Raji (cell line): Measurements from ENCODE around the gene HIRA.

ENCODE experiments used
- POLR2A ChIP-seq: IDR thresholded peaks from 2 replicates; pipeline ENCODE4 v1.6.1; 2011; ENCODE audit warnings: low read depth, low read length, control low read depth; ENCODE audit not compliant: insufficient read depth

The HIRA gene

GRCh38 chr22:19351604-19352003 is 79.9 kb downstream of the HIRA start:
- no peak for TF ChIP-seq POLR2A

DNA sequence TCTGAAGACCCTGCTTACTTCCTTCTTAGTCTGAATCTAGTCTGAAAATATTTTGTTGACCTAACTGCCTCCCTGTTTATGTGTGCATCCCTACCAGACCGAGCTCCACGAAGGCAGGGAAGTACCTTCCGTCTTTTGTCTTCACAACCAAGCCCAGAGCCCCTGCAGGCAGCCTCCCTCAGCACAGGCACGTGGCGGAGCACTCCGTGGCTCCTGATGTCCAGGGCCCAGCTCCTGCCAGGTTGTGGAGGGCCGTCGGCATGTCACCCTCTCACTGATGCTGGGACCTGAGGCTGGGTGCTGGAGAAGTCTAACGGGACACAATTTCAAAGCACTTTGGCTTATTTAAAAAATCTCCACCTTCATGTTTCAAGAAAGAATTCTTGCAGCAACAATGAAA is 80.6 kb downstream of the HIRA start:
- no peak for TF ChIP-seq POLR2A

- no peak for TF ChIP-seq POLR2A
Measured at GRCh38 chr22:19350476-19350859, 81.1 kb downstream of the HIRA start.

- no peak for TF ChIP-seq POLR2A
Measured at GRCh38 chr22:19349778-19350475, 81.6 kb downstream of the HIRA start.

DNA sequence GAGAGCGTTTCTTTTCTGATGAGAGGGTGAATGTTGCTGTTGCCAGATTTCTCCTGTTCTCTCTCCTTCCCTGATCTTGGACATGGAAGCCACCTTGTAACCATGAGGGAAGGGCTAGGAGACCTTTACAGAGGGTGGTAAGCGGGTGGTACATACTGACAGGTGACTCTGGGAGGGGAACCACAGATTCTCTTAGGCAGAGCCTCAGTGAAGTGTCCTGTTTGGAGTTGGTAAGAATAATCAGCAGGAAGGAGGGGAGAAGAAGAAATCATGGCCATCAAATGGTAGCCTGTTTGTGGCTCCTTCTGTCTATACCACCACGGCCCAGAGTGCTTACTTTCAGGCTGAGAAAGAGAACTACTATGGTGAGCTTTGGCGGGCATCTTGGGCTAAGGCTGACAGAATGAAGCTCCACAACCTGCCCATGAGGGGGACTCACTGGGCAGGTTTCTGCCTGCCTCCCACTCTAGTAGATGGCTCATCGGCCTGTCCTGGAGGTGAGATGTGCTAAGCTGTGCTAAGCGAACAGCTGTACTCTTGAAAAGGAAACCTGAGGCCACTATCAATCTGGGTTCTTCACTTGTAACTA is 84.8 kb downstream of the HIRA start:
- no peak for TF ChIP-seq POLR2A

DNA sequence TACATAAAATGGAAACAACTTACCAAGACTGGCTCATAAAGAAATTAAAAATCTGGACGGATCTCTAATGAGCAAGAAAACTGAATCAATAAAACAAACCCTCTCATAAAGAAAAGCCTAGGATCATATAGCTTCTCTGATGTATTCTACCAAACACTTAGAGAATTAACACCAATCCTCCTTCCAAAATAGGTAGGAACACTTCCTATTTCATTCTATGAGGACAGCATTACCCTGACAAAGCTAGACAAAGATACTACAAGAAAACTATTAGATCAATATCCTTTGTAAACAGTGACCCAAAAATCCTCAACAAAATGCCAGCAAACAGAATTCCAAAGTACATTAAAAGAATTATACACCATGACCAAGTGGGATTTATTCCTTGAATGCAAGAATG is 87.1 kb downstream of the HIRA start:
- no peak for TF ChIP-seq POLR2A

- no peak for TF ChIP-seq POLR2A
Measured at GRCh38 chr22:19343470-19343869, 88.1 kb downstream of the HIRA start.

DNA sequence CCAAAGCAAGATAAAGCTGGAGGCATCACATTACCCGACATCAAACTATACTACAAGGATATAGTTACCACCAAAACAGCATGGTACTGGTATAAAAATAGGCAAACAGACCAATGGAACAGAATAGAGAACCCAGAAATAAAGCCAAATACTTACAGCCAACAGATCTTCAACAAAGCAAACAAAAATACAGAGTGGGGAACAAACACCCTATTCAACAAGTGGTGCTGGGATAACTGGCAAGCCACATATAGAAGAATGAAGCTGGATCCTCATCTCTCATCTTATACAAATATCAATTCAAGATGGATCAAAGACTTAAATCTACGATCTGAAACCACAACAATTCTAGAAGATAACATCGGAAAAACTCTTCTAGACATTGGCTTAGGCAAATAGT is 90.0 kb downstream of the HIRA start:
- TF ChIP-seq POLR2A = no peak

GRCh38 chr22:19337137-19337536 is 94.4 kb downstream of the HIRA start:
- no peak for TF ChIP-seq POLR2A

DNA sequence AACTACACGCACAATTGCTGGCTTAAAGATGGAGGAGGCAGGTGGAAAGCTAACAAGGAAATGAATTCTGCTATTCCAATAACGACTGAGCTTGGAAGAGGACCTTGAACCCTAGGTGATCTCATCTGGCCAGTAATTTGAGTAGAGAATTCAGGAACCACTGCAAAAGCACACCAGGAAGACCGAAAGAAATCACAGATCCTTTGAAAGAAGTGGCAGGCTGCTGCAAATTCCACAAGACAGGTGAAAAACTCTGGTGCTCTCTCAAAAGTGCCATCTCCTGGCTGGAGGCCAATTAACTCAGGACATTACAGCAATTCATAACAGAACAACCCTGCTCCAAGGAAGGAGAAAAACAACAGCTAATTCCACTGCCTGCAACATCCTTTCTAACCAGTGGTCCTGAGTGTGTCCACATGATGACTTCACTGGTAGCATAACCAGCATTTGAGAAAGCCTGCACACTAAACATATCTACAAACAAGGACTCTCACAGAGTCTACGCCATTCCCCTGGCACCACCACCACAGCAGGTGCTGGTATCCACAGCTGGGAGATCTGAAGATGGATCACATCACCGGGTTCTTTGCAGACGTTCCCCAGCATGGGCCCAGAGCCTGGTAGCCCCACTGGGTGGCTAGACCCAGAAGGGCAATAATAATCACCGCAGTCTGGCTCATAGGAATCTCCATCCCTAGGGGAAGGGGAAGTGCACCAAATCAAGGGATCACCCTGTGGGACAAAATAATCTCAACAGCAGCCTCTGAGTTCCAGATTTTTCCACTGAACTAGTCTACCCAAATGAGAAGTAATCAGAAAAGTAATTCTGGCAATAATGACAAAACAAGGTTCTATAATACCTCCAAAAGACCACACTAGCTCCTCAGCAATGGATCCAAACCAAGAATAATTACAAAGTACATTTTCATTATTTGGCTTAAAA is 95.1 kb downstream of the HIRA start:
- TF ChIP-seq POLR2A = no peak

DNA sequence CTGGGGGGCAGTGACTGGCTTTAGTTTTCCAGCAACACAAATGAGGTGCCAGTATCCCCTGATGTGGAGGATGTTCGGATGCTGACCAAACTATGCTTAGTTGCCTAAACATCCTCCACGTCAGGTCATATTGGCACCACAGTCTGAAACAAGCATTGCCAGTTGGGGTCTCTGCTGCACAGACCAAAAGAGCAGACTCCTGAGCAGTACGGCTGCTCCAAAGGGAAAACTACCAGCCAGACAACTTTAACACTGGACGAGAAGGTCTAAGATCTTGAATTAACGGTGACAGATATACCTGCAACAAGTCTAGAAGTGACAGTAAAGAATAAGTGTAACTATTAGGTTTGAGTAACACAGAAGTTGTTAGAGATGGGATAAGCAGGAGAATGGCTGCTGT is 99.6 kb downstream of the HIRA start:
- TF ChIP-seq POLR2A = no peak

DNA sequence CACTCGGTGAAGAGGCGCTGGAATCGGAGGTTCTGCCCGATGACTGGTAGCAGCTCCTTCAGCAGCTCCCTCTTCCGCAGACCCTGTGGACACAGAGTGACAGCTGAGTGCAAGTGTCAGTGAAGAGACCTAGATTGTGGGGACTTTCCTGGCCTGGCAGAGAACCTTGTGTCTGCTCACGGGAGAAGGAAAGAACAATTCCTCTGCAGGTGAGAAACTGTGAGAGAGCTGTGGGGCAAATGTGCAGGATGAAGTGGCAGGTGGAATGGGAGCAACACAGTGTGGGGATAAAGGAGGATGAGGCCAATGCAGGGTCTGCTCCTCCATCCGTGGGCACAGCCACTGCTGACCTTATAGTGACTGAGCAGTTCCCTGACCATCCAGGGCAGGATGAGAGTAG is 100.1 kb downstream of the HIRA start:
- TF ChIP-seq POLR2A = no peak

GRCh38 chr22:19330865-19331418 is 100.6 kb downstream of the HIRA start:
- no peak for TF ChIP-seq POLR2A

DNA sequence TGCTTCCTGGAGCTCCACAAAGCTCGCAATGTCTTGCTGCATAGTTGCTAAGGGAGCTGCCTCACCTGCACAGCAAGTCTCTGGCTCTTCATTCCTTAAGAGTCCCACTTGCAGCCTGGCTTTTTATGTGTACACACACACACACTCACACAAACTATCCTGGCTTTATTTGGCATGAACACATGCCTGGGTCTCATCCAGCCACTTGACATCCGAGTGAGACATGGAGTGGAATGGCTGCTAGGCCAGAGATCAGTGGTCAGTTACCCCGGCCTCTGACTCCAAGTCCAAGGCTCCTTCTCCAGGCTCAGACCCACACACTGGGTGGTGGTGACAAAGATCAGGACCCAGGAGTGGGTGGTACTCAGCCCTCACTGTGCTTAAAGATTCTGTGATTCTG is 102.1 kb downstream of the HIRA start:
- no peak for TF ChIP-seq POLR2A

DNA sequence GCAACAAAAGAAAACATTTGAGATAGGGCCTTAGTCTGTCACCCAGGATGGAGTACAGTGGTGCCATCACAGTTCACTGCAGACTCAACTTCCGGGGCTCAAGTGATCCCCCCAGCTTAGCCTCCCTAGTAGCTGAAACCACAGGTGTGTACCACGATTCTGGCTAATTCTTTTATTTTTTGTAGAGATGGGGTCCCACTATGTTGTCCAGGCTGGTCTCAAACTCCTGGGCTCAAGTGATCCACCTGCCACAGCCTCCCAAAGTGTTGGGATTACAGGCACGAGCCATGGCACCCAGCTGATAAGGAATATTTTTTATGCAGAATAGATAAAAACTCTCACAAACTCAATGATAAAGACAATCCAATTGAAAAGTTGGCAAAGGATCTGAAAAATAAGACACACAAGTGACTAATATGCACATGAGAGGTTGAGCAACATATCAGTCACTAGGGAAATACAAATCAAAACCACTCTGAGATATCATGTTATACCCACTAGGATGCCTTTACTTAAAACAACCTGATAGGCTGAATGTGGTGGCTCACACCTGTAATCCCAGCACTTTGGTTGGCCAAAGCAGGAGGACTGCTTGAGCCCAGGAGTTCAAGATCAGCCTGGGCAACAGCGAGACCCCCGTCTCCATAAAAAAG is 106.1 kb downstream of the HIRA start:
- no peak for TF ChIP-seq POLR2A
